Activated naive CD8-positive, alpha-beta T cell treated with anti-CD3 and anti-CD28 coated beads, Interleukin-2, amount 10 ng/mL, durations not matched to agents 7 days and 5 days (primary cell): ENCODE data around the gene BANF2. TPM values are rescaled to one million over a fixed set of nuclear protein-coding genes. Genes with fewer than 3 reads are reported as not detected.

Source experiments
- ATAC-seq: fragments of 150-1000 bp; cut with Tn5 transposase; one replicate; pipeline ENCODE4 v1.10.0; 2021; ENCODE audit warnings: low read depth, moderate library complexity
- POLR2A ChIA-PET: fragments of 350-600 bp; sonication (Branson Sonifier 250); formaldehyde crosslinking; loops from one replicate; lab custom pipeline; 2021; ENCODE audit warnings: antibody characterized with exemption; lab: Charles Lee
- DNase-seq: peaks from one replicate; pipeline ENCODE4 v3.0.0; 2021
- H3K27ac Mint-ChIP-seq: one replicate; pipeline ENCODE4 v1.8.0; 2022; ENCODE audit warnings: mild to moderate bottlenecking, mixed read lengths
- H3K27me3 Mint-ChIP-seq: one replicate; pipeline ENCODE4 v1.8.0; 2022; ENCODE audit warnings: mild to moderate bottlenecking, moderate library complexity, mixed read lengths
- H3K36me3 Mint-ChIP-seq: one replicate; pipeline ENCODE4 v1.8.0; 2021; ENCODE audit warnings: mild to moderate bottlenecking, mixed read lengths
- H3K4me1 Mint-ChIP-seq: one replicate; pipeline ENCODE4 v1.8.0; 2021; ENCODE audit warnings: mixed read lengths
- H3K4me3 Mint-ChIP-seq: one replicate; pipeline ENCODE4 v1.8.0; 2022; ENCODE audit warnings: mild to moderate bottlenecking, moderate library complexity, mixed read lengths
- H3K9me3 Mint-ChIP-seq: one replicate; pipeline ENCODE4 v1.8.0; 2021; ENCODE audit warnings: mixed read lengths
- total RNA-seq, 2 experiments: library from RNA; stranded (reverse); gene quantifications; one replicate each; pipeline ENCODE4 v1.2.3, GENCODE V29; 2021

BANF2 gene
- not detected for total RNA-seq

DNA sequence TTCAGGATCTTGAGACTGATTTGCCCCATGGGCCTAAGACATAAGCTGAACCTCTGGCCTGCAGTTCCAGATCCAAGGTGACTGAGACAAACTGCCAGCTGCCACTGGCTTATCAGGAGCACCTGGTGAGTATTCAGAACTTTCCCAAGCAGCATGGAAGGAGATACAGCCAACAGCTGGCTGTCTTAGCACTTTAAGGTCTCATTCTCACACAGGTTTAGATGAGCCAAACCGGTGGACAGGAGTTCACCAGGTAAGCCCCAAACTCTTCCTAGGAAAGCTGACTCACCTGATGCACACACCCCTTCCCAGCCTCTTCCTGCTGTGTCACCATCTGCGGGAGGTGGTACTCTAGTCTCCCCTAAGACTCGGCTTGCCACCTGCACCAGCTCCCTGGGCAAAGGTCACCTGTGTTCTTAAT lies at the start of gene BANF2:
TSS of gene BANF2 (plus strand) at position 36 of the 421 bp plus-strand sequence. CDS start 25,060 bp downstream, outside the sequence.
- DNase-seq (no peak), ATAC-seq (no peak)
- Mint-ChIP-seq H3K27me3 (peaks cover 4% of the 10 kb centered on the region), H3K4me3 (no peak within 1 kb of the TSS), H3K27ac (no peak within 1 kb of the TSS), H3K36me3 (no peaks in the 10 kb centered on the region), H3K4me1 (no peaks in the 10 kb centered on the region), H3K9me3 (peaks cover 4% of the 10 kb centered on the region)
- POLR2A ChIA-PET, result no interaction called here

- H3K4me3 Mint-ChIP-seq, result no peak overlapping the region
- peak; percentile 9 for DNase-seq
- no peaks in the 10 kb centered on the region for H3K27me3 Mint-ChIP-seq
- no peaks in the 10 kb centered on the region for H3K9me3 Mint-ChIP-seq
- H3K27ac Mint-ChIP-seq, result no peak overlapping the region
- ATAC-seq, result no peak
- POLR2A ChIA-PET, result no interaction called here
- peaks cover 2% of the 10 kb centered on the region for H3K4me1 Mint-ChIP-seq
- peaks cover 2% of the 10 kb centered on the region for H3K36me3 Mint-ChIP-seq
These were observed 49.3 kb upstream of the BANF2 start for GRCh38 chr20:17650301-17651128.

GRCh38 chr20:17651129-17651759 lies 48.5 kb upstream of the BANF2 start:
- no peaks in the 10 kb centered on the region for H3K27me3 Mint-ChIP-seq
- peaks cover 4% of the 10 kb centered on the region for H3K36me3 Mint-ChIP-seq
- DNase-seq (no peak), ATAC-seq (no peak)
- H3K4me3 Mint-ChIP-seq, result no peak overlapping the region
- no peaks in the 10 kb centered on the region for H3K9me3 Mint-ChIP-seq
- H3K27ac Mint-ChIP-seq, result no peak overlapping the region
- POLR2A ChIA-PET, result no interaction called here
- H3K4me1 Mint-ChIP-seq, result peaks cover 4% of the 10 kb centered on the region

DNA sequence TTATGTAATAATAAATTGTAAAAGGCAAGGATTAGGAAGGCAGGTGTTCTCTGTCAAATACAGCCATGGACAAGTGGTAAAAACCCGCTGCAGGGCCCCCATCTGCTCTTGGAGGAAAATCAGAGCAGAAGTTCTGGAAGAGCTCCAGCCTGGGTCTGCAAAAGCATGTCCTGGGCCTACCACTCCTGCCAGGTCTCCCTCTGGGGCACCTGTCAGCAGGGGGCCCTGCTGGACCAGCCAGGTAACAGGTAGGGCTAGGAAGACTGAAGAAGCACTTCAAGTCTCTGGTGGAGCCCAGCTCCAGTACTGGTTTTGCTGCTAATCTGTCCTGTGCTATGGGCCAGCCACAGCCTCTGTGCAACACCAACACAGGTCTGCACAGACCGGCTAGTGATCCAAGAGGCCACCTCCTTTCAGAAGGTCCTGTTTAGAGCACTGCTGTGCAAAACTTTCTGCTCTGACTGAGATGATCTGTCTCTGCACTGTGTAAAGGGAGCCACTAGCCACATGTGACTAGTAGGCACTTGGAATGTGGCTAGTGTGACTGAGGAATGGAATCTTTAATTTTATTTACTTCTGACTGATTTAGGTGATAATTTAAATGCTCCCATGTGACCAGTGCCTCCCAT lies 47.9 kb upstream of the BANF2 start:
- DNase-seq, result peak; percentile 25
- Mint-ChIP-seq H3K4me3 (no peak overlapping the region), H3K36me3 (peaks cover 9% of the 10 kb centered on the region), H3K27ac (no peak overlapping the region), H3K27me3 (no peaks in the 10 kb centered on the region), H3K4me1 (peaks cover 6% of the 10 kb centered on the region), H3K9me3 (no peaks in the 10 kb centered on the region)
- ATAC-seq, result no peak
- POLR2A ChIA-PET, result no interaction called here

GRCh38 chr20:17652411-17652810 lies 47.4 kb upstream of the BANF2 start:
- H3K4me3 Mint-ChIP-seq, result no peak overlapping the region
- no peaks in the 10 kb centered on the region for H3K9me3 Mint-ChIP-seq
- DNase-seq (peak; percentile 19), ATAC-seq (no peak)
- peaks cover 11% of the 10 kb centered on the region for H3K36me3 Mint-ChIP-seq
- H3K27me3 Mint-ChIP-seq, result no peaks in the 10 kb centered on the region
- H3K27ac Mint-ChIP-seq, result no peak overlapping the region
- H3K4me1 Mint-ChIP-seq, result peaks cover 6% of the 10 kb centered on the region
- POLR2A ChIA-PET, result no interaction called here

- POLR2A ChIA-PET, result no interaction called here
- Mint-ChIP-seq H3K4me1 (peaks cover 11% of the 10 kb centered on the region), H3K9me3 (peaks cover 2% of the 10 kb centered on the region)
These were observed 45.7 kb upstream of the BANF2 start for GRCh38 chr20:17653835-17654648.

GRCh38 chr20:17654649-17655285 lies 45.0 kb upstream of the BANF2 start:
- POLR2A ChIA-PET, result no interaction called here
- DNase-seq, result no peak
- H3K9me3 Mint-ChIP-seq, result peaks cover 2% of the 10 kb centered on the region
- no peaks in the 10 kb centered on the region for H3K27me3 Mint-ChIP-seq
- ATAC-seq, result no peak
- H3K4me3 Mint-ChIP-seq, result no peak overlapping the region
- no peak overlapping the region for H3K27ac Mint-ChIP-seq
- H3K36me3 Mint-ChIP-seq, result peaks cover 29% of the 10 kb centered on the region
- peaks cover 10% of the 10 kb centered on the region for H3K4me1 Mint-ChIP-seq

More at GRCh38 chr20:17653835-17654648, 45.7 kb upstream of the BANF2 start:
- Mint-ChIP-seq H3K36me3 (peaks cover 25% of the 10 kb centered on the region), H3K27me3 (no peaks in the 10 kb centered on the region), H3K27ac (no peak overlapping the region), H3K4me3 (no peak overlapping the region)
- ATAC-seq, result no peak
- no peak for DNase-seq

DNA sequence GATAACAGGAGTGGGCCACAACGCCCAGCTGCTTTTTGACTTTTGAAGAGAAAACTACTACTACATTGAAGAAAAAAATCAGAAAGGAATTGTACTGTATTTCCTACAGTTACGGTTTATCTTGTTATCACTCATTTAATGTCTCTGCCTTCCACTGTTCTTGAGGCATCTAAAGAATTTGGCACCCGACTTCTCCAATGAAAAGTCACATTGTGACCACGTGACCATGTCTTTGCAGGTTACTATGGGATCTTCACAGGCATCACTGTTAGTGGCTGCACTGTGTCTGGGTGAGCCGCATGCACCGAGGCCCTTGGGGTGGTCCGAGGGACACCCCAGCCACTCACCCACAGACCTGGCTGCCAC lies 44.5 kb upstream of the BANF2 start:
- ATAC-seq, result no peak
- POLR2A ChIA-PET, result no interaction called here

DNA sequence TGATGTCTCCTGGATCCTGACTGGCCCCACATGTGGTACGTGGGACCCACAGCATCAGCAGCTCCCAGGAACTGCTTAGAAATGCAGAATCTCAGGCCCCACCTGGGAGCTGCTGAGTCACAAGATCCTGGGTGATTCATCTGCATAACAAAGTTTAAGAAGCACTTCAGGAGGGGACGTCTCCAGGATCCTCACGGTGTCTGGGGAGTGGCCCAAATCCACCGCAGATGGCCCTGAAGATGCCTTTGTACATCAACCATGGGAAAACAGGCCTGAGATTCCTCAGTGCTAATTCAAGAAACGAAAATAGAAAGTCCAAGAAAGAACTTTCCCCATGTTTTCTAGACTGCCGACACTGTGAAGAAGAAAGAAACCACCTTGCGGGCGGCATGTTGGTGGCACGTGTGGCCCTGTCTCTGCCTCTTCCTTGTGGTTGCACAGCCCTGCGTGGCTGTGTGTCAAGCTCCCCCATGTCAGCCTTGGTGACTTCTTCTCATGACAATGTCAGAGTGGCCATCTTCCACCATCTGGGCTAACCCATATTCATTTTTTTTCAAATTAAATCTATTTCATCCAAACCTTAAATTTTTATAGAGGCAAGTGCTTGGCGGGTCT lies 43.8 kb upstream of the BANF2 start:
- no peak overlapping the region for H3K4me3 Mint-ChIP-seq
- POLR2A ChIA-PET, result no interaction called here
- no peaks in the 10 kb centered on the region for H3K27me3 Mint-ChIP-seq
- H3K36me3 Mint-ChIP-seq, result peaks cover 38% of the 10 kb centered on the region
- peaks cover 4% of the 10 kb centered on the region for H3K9me3 Mint-ChIP-seq
- DNase-seq (no peak), ATAC-seq (no peak)
- peaks cover 11% of the 10 kb centered on the region for H3K4me1 Mint-ChIP-seq
- H3K27ac Mint-ChIP-seq, result no peak overlapping the region

More for the DNA sequence above, 44.5 kb upstream of the BANF2 start:
- H3K9me3 Mint-ChIP-seq, result peaks cover 4% of the 10 kb centered on the region
- no peaks in the 10 kb centered on the region for H3K27me3 Mint-ChIP-seq
- no peak overlapping the region for H3K27ac Mint-ChIP-seq
- peaks cover 11% of the 10 kb centered on the region for H3K4me1 Mint-ChIP-seq
- H3K4me3 Mint-ChIP-seq, result no peak overlapping the region
- peaks cover 34% of the 10 kb centered on the region for H3K36me3 Mint-ChIP-seq
- DNase-seq, result no peak

DNA sequence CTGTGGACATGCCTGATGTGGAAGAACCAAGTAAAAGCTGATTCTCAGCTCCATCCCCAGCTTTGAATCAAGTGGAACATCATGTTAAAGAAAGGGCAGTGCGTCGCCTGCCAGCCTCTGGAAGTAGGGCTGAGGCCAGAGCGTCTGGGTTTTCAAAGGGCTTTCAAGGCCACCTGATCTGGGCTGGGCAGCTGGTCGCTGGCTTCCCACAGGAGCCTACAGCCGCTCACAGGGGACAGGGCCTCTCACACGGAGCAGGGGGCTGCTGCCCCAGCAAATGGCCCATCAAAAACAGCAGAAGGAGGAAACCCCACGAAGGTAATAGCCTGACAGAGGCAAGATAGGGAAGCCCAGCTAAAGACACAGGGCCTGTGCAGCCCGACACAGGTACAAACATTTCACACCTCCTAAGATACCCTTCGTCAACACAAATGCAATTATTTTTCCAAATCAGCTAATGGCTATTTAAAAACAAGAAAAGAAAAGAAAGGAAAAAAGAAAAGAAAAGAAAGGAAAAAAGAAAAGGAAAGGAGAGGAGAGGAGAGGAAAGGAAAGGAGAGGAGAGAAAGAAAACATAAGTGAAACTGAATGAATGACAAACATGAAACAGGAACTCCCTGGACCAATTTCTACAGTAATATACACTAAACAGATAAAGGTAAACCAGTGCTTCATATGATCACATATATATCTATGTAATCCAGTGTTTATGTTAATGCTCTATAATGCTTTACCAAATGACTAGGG lies 42.5 kb upstream of the BANF2 start:
- H3K4me3 Mint-ChIP-seq, result no peak overlapping the region
- no peak overlapping the region for H3K27ac Mint-ChIP-seq
- no peaks in the 10 kb centered on the region for H3K27me3 Mint-ChIP-seq
- ATAC-seq (no peak), DNase-seq (no peak)
- H3K9me3 Mint-ChIP-seq, result peaks cover 4% of the 10 kb centered on the region
- POLR2A ChIA-PET, result no interaction called here
- H3K36me3 Mint-ChIP-seq, result peaks cover 38% of the 10 kb centered on the region
- peaks cover 17% of the 10 kb centered on the region for H3K4me1 Mint-ChIP-seq

GRCh38 chr20:17657898-17658647 lies 41.7 kb upstream of the BANF2 start:
- ATAC-seq (no peak), DNase-seq (no peak)
- Mint-ChIP-seq H3K4me1 (peaks cover 24% of the 10 kb centered on the region), H3K9me3 (peaks cover 4% of the 10 kb centered on the region), H3K27me3 (no peaks in the 10 kb centered on the region), H3K4me3 (no peak overlapping the region), H3K36me3 (peaks cover 40% of the 10 kb centered on the region), H3K27ac (no peak overlapping the region)
- POLR2A ChIA-PET, result no interaction called here
